HEK293 (cell line): ENCODE results near the gene CEP41.

Source experiments
- CTCF ChIA-PET: fragments of 350-600 bp; formaldehyde crosslinking; extraction: SDS; loops from one replicate; lab custom pipeline; 2021; ENCODE audit warnings: antibody characterized with exemption; lab: Yijun Ruan, JAX
- POLR2A ChIA-PET: fragments of 300-600 bp; formaldehyde crosslinking; extraction: SDS; loops from one replicate; lab custom pipeline; 2020; ENCODE audit warnings: antibody characterized with exemption, inconsistent platforms; lab: Yijun Ruan, JAX
- H3K27ac ChIP-seq: fragments of 200-500 bp; sonication (Bioruptor generic); 2 replicates; pipeline ENCODE4 v1.5.1; 2014; ENCODE audit warnings: low read depth, low read length, control low read depth, inconsistent platforms; ENCODE audit errors: extremely low read depth
- H3K36me3 ChIP-seq, 2 experiments: fragments of 200-500 bp in 1 of 2; sonication (Bioruptor generic) in 1 of 2; 1 replicate in 1 of 2; 2 replicates in 1 of 2; pipeline ENCODE4 v1.5.1; 2014 to 2017; ENCODE audit warnings: inconsistent platforms in 2 of 2, low read length in 2 of 2; ENCODE audit not compliant: control insufficient read depth in 2 of 2, insufficient read depth in 1 of 2
- H3K4me1 ChIP-seq: fragments of 200-500 bp; sonication (Bioruptor generic); 2 replicates; pipeline ENCODE4 v1.5.1; 2014; ENCODE audit warnings: mild to moderate bottlenecking, low read length, inconsistent platforms; ENCODE audit not compliant: control insufficient read depth, insufficient read depth
- H3K4me3 ChIP-seq: 2 replicates; pipeline ENCODE4 v1.5.1; 2011; ENCODE audit warnings: low read depth, mild to moderate bottlenecking, control low read depth, low read length, moderate library complexity
- H3K9me3 ChIP-seq: fragments of 200-500 bp; sonication (Bioruptor generic); 2 replicates; pipeline ENCODE4 v1.5.1; 2014; ENCODE audit warnings: low read depth, low read length, inconsistent platforms; ENCODE audit not compliant: control insufficient read depth, insufficient read depth
- GLI4 ChIP-seq: fragments of 450-650 bp; formaldehyde crosslinking; IDR thresholded peaks from 2 replicates; pipeline ENCODE4 v1.5.1; 2016; ENCODE audit warnings: missing biosample characterization, missing genetic modification characterization
- KLF10 ChIP-seq: fragments of 450-650 bp; IDR thresholded peaks from 2 replicates; pipeline ENCODE4 v1.5.1; 2018; ENCODE audit warnings: missing biosample characterization, mild to moderate bottlenecking, missing genetic modification characterization
- PBX3 ChIP-seq: sonication (generic); formaldehyde crosslinking; IDR thresholded peaks from 2 replicates; pipeline ENCODE4 v1.8.1; 2022; ENCODE audit warnings: mild to moderate bottlenecking, moderate library complexity, missing genetic modification reagents
- PRDM6 ChIP-seq: fragments of 450-650 bp; formaldehyde crosslinking; IDR thresholded peaks from 2 replicates; pipeline ENCODE4 v1.5.1; 2017; ENCODE audit warnings: missing biosample characterization, missing genetic modification characterization
- SALL2 ChIP-seq: fragments of 450-650 bp; formaldehyde crosslinking; IDR thresholded peaks from 2 replicates; pipeline ENCODE4 v1.5.0; 2017; ENCODE audit warnings: missing biosample characterization, mild to moderate bottlenecking, missing genetic modification characterization, borderline replicate concordance
- ZFHX2 ChIP-seq: fragments of 450-650 bp; formaldehyde crosslinking; conservative IDR thresholded peaks from 2 replicates; pipeline ENCODE4 v1.5.1; 2016; ENCODE audit warnings: missing biosample characterization, missing genetic modification characterization
- ZFP37 ChIP-seq: fragments of 450-650 bp; formaldehyde crosslinking; IDR thresholded peaks from 2 replicates; pipeline ENCODE4 v1.5.1; 2016; ENCODE audit warnings: missing biosample characterization, missing genetic modification characterization
- ZIC2 ChIP-seq: fragments of 450-650 bp; formaldehyde crosslinking; IDR thresholded peaks from 2 replicates; pipeline ENCODE4 v1.5.1; 2016; ENCODE audit warnings: missing biosample characterization, missing genetic modification characterization
- ZNF174 ChIP-seq: fragments of 450-650 bp; formaldehyde crosslinking; IDR thresholded peaks from 2 replicates; pipeline ENCODE4 v1.5.0; 2017; ENCODE audit warnings: missing biosample characterization, mild to moderate bottlenecking, missing genetic modification characterization
- ZNF18 ChIP-seq: fragments of 450-650 bp; formaldehyde crosslinking; IDR thresholded peaks from 2 replicates; pipeline ENCODE4 v1.5.1; 2016; ENCODE audit warnings: missing biosample characterization, missing genetic modification characterization
- ZNF184 ChIP-seq: fragments of 450-650 bp; IDR thresholded peaks from 2 replicates; pipeline ENCODE4 v1.5.1; 2018; ENCODE audit warnings: missing biosample characterization, mild to moderate bottlenecking, missing genetic modification characterization
- ZNF404 ChIP-seq: fragments of 450-650 bp; formaldehyde crosslinking; IDR thresholded peaks from 2 replicates; pipeline ENCODE4 v1.5.1; 2017; ENCODE audit warnings: missing biosample characterization, missing genetic modification characterization
- ZNF560 ChIP-seq: fragments of 450-650 bp; formaldehyde crosslinking; IDR thresholded peaks from 2 replicates; pipeline ENCODE4 v1.5.1; 2017; ENCODE audit warnings: missing biosample characterization, missing genetic modification characterization, borderline replicate concordance
- ZNF571 ChIP-seq: fragments of 450-650 bp; formaldehyde crosslinking; IDR thresholded peaks from 2 replicates; pipeline ENCODE4 v1.5.0; 2017; ENCODE audit warnings: missing biosample characterization, missing genetic modification characterization
- ZNF600 ChIP-seq: fragments of 450-650 bp; formaldehyde crosslinking; IDR thresholded peaks from 2 replicates; pipeline ENCODE4 v1.5.1; 2016; ENCODE audit warnings: missing biosample characterization, missing genetic modification characterization
- ZNF629 ChIP-seq: fragments of 450-650 bp; formaldehyde crosslinking; IDR thresholded peaks from 2 replicates; pipeline ENCODE4 v1.5.1; 2017; ENCODE audit warnings: missing biosample characterization, missing genetic modification characterization
- ZNF670 ChIP-seq: fragments of 450-650 bp; formaldehyde crosslinking; IDR thresholded peaks from 2 replicates; pipeline ENCODE4 v1.5.1; 2016; ENCODE audit warnings: missing biosample characterization, missing genetic modification characterization, low read depth
- ZNF777 ChIP-seq: fragments of 450-650 bp; formaldehyde crosslinking; IDR thresholded peaks from 2 replicates; pipeline ENCODE4 v1.5.1; 2017; ENCODE audit warnings: missing biosample characterization, missing genetic modification characterization, borderline replicate concordance
- ZNF792 ChIP-seq: fragments of 450-650 bp; formaldehyde crosslinking; IDR thresholded peaks from 2 replicates; pipeline ENCODE4 v1.5.1; 2016; ENCODE audit warnings: missing biosample characterization, missing genetic modification characterization
- TF ChIP-seq, protein P1 (sequence below): fragments of 450-650 bp; formaldehyde crosslinking; IDR thresholded peaks from 2 replicates; pipeline ENCODE4 v1.5.1; 2017; ENCODE audit warnings: missing biosample characterization, missing genetic modification characterization
- TF ChIP-seq, protein P2 (sequence below): fragments of 450-650 bp; formaldehyde crosslinking; IDR thresholded peaks from 2 replicates; pipeline ENCODE4 v1.5.1; 2017; ENCODE audit warnings: missing biosample characterization, missing genetic modification characterization

Gene CEP41

DNA sequence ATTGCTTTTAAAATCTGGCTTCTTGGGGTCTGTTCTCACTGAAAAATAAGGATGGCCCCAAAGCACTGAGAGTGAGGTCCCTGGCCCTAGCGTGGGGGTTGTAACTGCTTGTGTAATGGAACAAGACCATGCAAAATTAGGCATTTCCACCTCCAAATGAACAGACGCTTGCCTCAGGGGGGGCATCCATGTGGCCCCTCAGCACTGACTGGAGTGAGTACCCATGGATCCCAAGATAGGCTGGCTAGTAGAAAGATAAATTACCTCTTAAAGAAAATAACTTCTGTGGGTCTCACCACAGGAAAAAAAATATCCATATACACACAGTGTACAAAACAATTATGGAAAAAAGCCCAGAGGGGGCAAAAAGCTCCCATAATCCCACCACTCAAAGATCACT is 75.7 kb downstream of the CEP41 start:
- POLR2A ChIA-PET, result interaction anchor here (0.8 to 1.5 kb wide), 2 partner anchors 9 to 160 kb away, joined by 3 to 12 read pairs; partner anchors contain the start of gene TMEM209
- H3K27ac ChIP-seq, result peak overlapping the region; percentile 70
- CTCF ChIA-PET, result no interaction called here

DNA sequence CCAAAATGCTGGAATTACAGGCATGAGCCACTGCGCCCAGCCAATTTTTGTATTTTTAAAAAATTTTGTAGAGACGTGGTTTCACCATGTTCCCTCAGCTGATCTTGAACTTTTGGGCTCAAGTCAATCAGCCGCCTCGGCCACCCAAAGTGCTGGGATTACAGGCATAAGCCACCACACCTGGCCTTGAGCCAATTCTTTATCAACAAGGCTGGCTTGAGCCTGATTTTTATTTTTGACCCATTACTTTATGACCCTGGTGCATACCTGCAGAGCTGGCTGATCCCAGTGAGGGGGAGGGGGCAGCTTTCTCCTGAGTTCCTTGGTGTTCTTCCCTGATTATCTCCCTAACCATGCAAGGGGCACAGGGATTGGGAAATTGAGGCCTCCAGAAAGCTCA is 76.4 kb downstream of the CEP41 start:
- ChIA-PET CTCF (no interaction called here), POLR2A (no interaction called here)
- TF ChIP-seq ZIC2 (tag by site-specific recombination) (0 out of 2 replicates have a peak, but pooled peaks have one; percentile 19), PBX3 (CRISPR knock-in tag) (no peak), ZNF184 (tag by site-specific recombination) (peak; percentile 42; the same call in 1 of the 2 replicates)
- peak overlapping the region; percentile 70; the same call in 1 of the 2 replicates for H3K27ac ChIP-seq
- H3K4me3 ChIP-seq, result no peak overlapping the region
- H3K9me3 ChIP-seq, result no peaks in the 10 kb centered on the region
- H3K36me3 ChIP-seq, result no peaks in the 10 kb centered on the region
- peaks cover 14% of the 10 kb centered on the region for H3K4me1 ChIP-seq

More for the DNA sequence above, 75.7 kb downstream of the CEP41 start:
- H3K36me3 ChIP-seq, result no peaks in the 10 kb centered on the region
- no peaks in the 10 kb centered on the region for H3K9me3 ChIP-seq
- peaks cover 14% of the 10 kb centered on the region for H3K4me1 ChIP-seq
- H3K4me3 ChIP-seq, result no peak overlapping the region
- no peak for TF ChIP-seq ZNF174 (tag by site-specific recombination)
- TF ChIP-seq ZNF560 (tag by site-specific recombination), result 0 out of 2 replicates have a peak, but pooled peaks have one; percentile 16

DNA sequence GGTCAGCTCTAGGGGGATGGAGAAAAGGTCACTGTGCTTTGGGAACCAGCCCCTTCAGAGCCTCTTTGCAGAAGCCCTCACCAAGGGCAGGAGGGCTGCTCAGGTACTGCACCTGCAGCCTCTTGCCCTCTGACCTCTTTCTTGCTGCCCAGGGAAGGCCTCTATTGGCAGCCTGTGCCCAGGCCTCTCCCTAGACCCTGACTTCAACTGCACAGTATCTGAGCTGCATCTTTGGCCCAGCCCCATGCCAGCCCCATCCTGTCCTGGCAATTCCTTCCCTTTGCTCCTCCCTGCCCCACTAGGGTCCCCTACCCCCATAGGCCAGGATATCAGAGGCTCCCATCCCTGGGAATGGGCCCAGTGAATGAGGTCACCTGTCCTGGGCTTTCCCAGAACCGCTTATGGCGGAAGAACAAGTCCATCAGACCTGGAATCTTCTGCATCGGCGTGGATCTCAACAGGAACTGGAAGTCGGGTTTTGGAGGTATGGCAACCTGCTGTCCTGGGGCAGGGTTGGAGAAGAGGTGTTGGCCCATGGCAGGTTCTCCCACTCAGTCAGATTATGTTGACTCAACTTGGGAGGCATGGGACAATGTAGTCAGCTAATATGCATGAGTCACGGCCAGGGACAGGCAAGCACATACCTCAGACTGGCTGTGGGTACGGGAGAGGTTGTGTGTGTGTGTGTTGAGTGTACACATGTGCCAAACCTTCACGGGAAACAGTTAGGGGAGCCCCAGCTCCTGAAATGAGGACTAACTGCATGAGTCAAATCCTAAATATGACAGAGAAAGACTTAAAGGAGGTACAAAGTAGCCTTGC is 77.6 kb downstream of the CEP41 start:
- H3K36me3 ChIP-seq, result no peaks in the 10 kb centered on the region
- H3K9me3 ChIP-seq, result no peaks in the 10 kb centered on the region
- H3K27ac ChIP-seq, result no peak overlapping the region; the same call in 1 of the 2 replicates
- peaks cover 14% of the 10 kb centered on the region for H3K4me1 ChIP-seq
- ChIA-PET POLR2A (no interaction called here), CTCF (no interaction called here)
- H3K4me3 ChIP-seq, result no peak overlapping the region
- TF ChIP-seq ZNF792 (no peak), ZNF600 (tag by site-specific recombination) (peak; percentile 21; the same call in 1 of the 2 replicates), ZNF571 (tag by site-specific recombination) (no peak), ZFP37 (tag by site-specific recombination) (peak; percentile 57; the same call in 1 of the 2 replicates), PRDM6 (tag by site-specific recombination) (no peak), KLF10 (tag by site-specific recombination) (no peak), ZNF777 (tag by site-specific recombination) (no peak), ZNF18 (no peak), ZNF629 (peak; percentile 61), ZNF404 (tag by site-specific recombination) (no peak), ZNF670 (no peak), SALL2 (tag by site-specific recombination) (no peak), ZFHX2 (tag by site-specific recombination) (peak; percentile 58), GLI4 (no peak)
- TF ChIP-seq, protein P1, sequence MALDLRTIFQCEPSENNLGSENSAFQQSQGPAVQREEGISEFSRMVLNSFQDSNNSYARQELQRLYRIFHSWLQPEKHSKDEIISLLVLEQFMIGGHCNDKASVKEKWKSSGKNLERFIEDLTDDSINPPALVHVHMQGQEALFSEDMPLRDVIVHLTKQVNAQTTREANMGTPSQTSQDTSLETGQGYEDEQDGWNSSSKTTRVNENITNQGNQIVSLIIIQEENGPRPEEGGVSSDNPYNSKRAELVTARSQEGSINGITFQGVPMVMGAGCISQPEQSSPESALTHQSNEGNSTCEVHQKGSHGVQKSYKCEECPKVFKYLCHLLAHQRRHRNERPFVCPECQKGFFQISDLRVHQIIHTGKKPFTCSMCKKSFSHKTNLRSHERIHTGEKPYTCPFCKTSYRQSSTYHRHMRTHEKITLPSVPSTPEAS (tag by site-specific recombination), result no peak
- TF ChIP-seq, protein P2, sequence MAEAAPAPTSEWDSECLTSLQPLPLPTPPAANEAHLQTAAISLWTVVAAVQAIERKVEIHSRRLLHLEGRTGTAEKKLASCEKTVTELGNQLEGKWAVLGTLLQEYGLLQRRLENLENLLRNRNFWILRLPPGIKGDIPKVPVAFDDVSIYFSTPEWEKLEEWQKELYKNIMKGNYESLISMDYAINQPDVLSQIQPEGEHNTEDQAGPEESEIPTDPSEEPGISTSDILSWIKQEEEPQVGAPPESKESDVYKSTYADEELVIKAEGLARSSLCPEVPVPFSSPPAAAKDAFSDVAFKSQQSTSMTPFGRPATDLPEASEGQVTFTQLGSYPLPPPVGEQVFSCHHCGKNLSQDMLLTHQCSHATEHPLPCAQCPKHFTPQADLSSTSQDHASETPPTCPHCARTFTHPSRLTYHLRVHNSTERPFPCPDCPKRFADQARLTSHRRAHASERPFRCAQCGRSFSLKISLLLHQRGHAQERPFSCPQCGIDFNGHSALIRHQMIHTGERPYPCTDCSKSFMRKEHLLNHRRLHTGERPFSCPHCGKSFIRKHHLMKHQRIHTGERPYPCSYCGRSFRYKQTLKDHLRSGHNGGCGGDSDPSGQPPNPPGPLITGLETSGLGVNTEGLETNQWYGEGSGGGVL (tag by site-specific recombination), result peak; percentile 45; the same call in 1 of the 2 replicates
